Stomach (tissue), 4 donors: ENCODE measurements around the gene CFAP206.

ENCODE experiments used
- CTCF ChIP-seq, 7 experiments: fragments of 450-650 bp in 4 of 7; fragments of 200-600 bp in 3 of 7; sonication (generic) in 3 of 7; IDR thresholded peaks; one replicate each; pipeline ENCODE4 v1.5.1; 2016 to 2019; ENCODE audit warnings: antibody characterized with exemption in 7 of 7, control low read depth in 2 of 7, mild to moderate bottlenecking in 1 of 7
- POLR2A ChIP-seq, 4 donors: fragments of 450-650 bp; IDR thresholded peaks; one replicate each; pipeline ENCODE4 v1.6.1; 2016; ENCODE audit warnings: antibody characterized with exemption in 4 of 4, control low read depth in 2 of 4, mild to moderate bottlenecking in 1 of 4, moderate library complexity in 1 of 4
- POLR2AphosphoS5 ChIP-seq, 3 donors: sonication (generic); formaldehyde crosslinking; IDR thresholded peaks; one replicate each; pipeline ENCODE4 v1.6.1; 2016; ENCODE audit warnings: antibody characterized with exemption in 3 of 3

- TF ChIP-seq CTCF (IDR thresholded peaks at IDR 0.05) (no peak), POLR2AphosphoS5 (IDR thresholded peaks at IDR 0.05) (no peak), POLR2A (IDR thresholded peaks at IDR 0.05) (no peak)
These were observed 87.1 kb downstream of the CFAP206 start for GRCh38 chr6:87494761-87495422.
